ENCODE results near the gene BLOC1S2.

- TF ChIP-seq, protein P1, sequence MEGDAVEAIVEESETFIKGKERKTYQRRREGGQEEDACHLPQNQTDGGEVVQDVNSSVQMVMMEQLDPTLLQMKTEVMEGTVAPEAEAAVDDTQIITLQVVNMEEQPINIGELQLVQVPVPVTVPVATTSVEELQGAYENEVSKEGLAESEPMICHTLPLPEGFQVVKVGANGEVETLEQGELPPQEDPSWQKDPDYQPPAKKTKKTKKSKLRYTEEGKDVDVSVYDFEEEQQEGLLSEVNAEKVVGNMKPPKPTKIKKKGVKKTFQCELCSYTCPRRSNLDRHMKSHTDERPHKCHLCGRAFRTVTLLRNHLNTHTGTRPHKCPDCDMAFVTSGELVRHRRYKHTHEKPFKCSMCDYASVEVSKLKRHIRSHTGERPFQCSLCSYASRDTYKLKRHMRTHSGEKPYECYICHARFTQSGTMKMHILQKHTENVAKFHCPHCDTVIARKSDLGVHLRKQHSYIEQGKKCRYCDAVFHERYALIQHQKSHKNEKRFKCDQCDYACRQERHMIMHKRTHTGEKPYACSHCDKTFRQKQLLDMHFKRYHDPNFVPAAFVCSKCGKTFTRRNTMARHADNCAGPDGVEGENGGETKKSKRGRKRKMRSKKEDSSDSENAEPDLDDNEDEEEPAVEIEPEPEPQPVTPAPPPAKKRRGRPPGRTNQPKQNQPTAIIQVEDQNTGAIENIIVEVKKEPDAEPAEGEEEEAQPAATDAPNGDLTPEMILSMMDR (conservative IDR thresholded peaks at IDR 0.05): no peak
- no peak for TF ChIP-seq ZFX (IDR thresholded peaks at IDR 0.05)
Measured at GRCh38 chr10:100325158-100325557, 38.7 kb upstream of the BLOC1S2 start.
